ENCODE measurements around the gene ABCA8. TPM values are rescaled to one million over a fixed set of nuclear protein-coding genes. Genes with fewer than 3 reads are reported as not detected.
"Not testable (repeated sequence)": the region's sequence is repeated elsewhere in the genome, so short reads cannot be mapped to it uniquely, and the experiment has no call there.

The ABCA8 gene
- total and polyA plus RNA-seq, 5 donors, result 41.1 to 93.2 (median 74.3) TPM

GRCh38 chr17:68829211-68829610, 126.0 kb downstream of the ABCA8 start:
- ATAC-seq, result no peak
- intact Hi-C loops (cut with DNase I), result no loop called here
- DNase-seq, result no peak
- H3K4me1 ChIP-seq (ENCODE audit: control insufficient read depth, insufficient read depth, low read length), result peaks cover 2% of the 10 kb centered on the region
- no peak overlapping the region for H3K4me3 ChIP-seq (ENCODE audit: low read length)
- H3K27me3 ChIP-seq (ENCODE audit: control insufficient read depth, insufficient read depth), result no peaks in the 10 kb centered on the region
- no peak overlapping the region for H3K27ac ChIP-seq (ENCODE audit: low read length)
- 88% methylated on average over 4 of the region's 4 CpGs for WGBS
- H3K9me3 ChIP-seq (ENCODE audit: control insufficient read depth, low read length), result no peaks in the 10 kb centered on the region

GRCh38 chr17:68824707-68825106, 130.5 kb downstream of the ABCA8 start:
- H3K27ac ChIP-seq (ENCODE audit: low read length), result no peak overlapping the region
- H3K27me3 ChIP-seq (ENCODE audit: control insufficient read depth, insufficient read depth), result no peaks in the 10 kb centered on the region
- intact Hi-C loops (cut with DNase I), result no loop called here
- H3K4me1 ChIP-seq (ENCODE audit: control insufficient read depth, insufficient read depth, low read length), result peaks cover 4% of the 10 kb centered on the region
- 73% methylated on average over 3 of the region's 3 CpGs for WGBS
- no peaks in the 10 kb centered on the region for H3K9me3 ChIP-seq (ENCODE audit: control insufficient read depth, low read length)
- DNase-seq (no peak), ATAC-seq (no peak)
- H3K4me3 ChIP-seq (ENCODE audit: low read length), result no peak overlapping the region

- DNase-seq; intact Hi-C loops (cut with DNase I); ATAC-seq: not testable (repeated sequence)
Measured at GRCh38 chr17:68824185-68824584, 131.0 kb downstream of the ABCA8 start.

GRCh38 chr17:68822719-68823289, 132.4 kb downstream of the ABCA8 start:
- Histone ChIP-seq H3K27me3 (ENCODE audit: control insufficient read depth, insufficient read depth) (no peaks in the 10 kb centered on the region), H3K9me3 (ENCODE audit: control insufficient read depth, low read length) (no peaks in the 10 kb centered on the region), H3K4me1 (ENCODE audit: control insufficient read depth, insufficient read depth, low read length) (peaks cover 4% of the 10 kb centered on the region), H3K27ac (ENCODE audit: low read length) (no peak overlapping the region), H3K4me3 (ENCODE audit: low read length) (no peak overlapping the region)
- ATAC-seq (no peak), DNase-seq (no peak)
- intact Hi-C loops (cut with DNase I), result no loop called here
- 85% methylated on average over 3 of the region's 3 CpGs for WGBS

More at GRCh38 chr17:68824185-68824584, 131.0 kb downstream of the ABCA8 start:
- not testable (repeated sequence) for H3K9me3 ChIP-seq (ENCODE audit: control insufficient read depth, low read length); H3K4me3 ChIP-seq (ENCODE audit: low read length); H3K27ac ChIP-seq (ENCODE audit: low read length); H3K4me1 ChIP-seq (ENCODE audit: control insufficient read depth, insufficient read depth, low read length); H3K27me3 ChIP-seq (ENCODE audit: control insufficient read depth, insufficient read depth)
- WGBS, result 87% methylated on average over 5 of the region's 5 CpGs

GRCh38 chr17:68821860-68822696, 133.1 kb downstream of the ABCA8 start:
- DNase-seq (no peak), ATAC-seq (peak; percentile 48 to 72)
- Histone ChIP-seq H3K27me3 (ENCODE audit: control insufficient read depth, insufficient read depth) (no peaks in the 10 kb centered on the region), H3K9me3 (ENCODE audit: control insufficient read depth, low read length) (no peaks in the 10 kb centered on the region), H3K4me1 (ENCODE audit: control insufficient read depth, insufficient read depth, low read length) (peaks cover 4% of the 10 kb centered on the region), H3K27ac (ENCODE audit: low read length) (no peak overlapping the region), H3K4me3 (ENCODE audit: low read length) (no peak overlapping the region)
- 27% methylated on average over 3 of the region's 3 CpGs for WGBS
- intact Hi-C loops (cut with DNase I), result no loop called here

GRCh38 chr17:68820825-68821481, 134.2 kb downstream of the ABCA8 start:
- Histone ChIP-seq H3K27me3 (ENCODE audit: control insufficient read depth, insufficient read depth) (no peaks in the 10 kb centered on the region), H3K4me3 (ENCODE audit: low read length) (no peak overlapping the region), H3K27ac (ENCODE audit: low read length) (no peak overlapping the region), H3K4me1 (ENCODE audit: control insufficient read depth, insufficient read depth, low read length) (peaks cover 4% of the 10 kb centered on the region), H3K9me3 (ENCODE audit: control insufficient read depth, low read length) (no peaks in the 10 kb centered on the region)
- ATAC-seq (peak; percentile 46 to 78), DNase-seq (no peak)
- WGBS, result 80% methylated on average over 8 of the region's 8 CpGs
- intact Hi-C loops (cut with DNase I), result no loop called here

GRCh38 chr17:68820476-68820824, 134.7 kb downstream of the ABCA8 start:
- no peak for ATAC-seq
- 64% methylated on average over 5 of the region's 5 CpGs for WGBS
- Histone ChIP-seq H3K4me3 (ENCODE audit: low read length) (no peak overlapping the region), H3K27me3 (ENCODE audit: control insufficient read depth, insufficient read depth) (no peaks in the 10 kb centered on the region), H3K4me1 (ENCODE audit: control insufficient read depth, insufficient read depth, low read length) (peaks cover 4% of the 10 kb centered on the region), H3K27ac (ENCODE audit: low read length) (no peak overlapping the region), H3K9me3 (ENCODE audit: control insufficient read depth, low read length) (no peaks in the 10 kb centered on the region)
- intact Hi-C loops (cut with DNase I), result no loop called here
- no peak for DNase-seq

GRCh38 chr17:68819465-68819864, 135.7 kb downstream of the ABCA8 start:
- no peak for DNase-seq
- 80% methylated on average over 5 of the region's 5 CpGs for WGBS
- H3K27ac ChIP-seq (ENCODE audit: low read length), result no peak overlapping the region
- no peaks in the 10 kb centered on the region for H3K9me3 ChIP-seq (ENCODE audit: control insufficient read depth, low read length)
- intact Hi-C loops (cut with DNase I), result no loop called here
- H3K4me3 ChIP-seq (ENCODE audit: low read length), result no peak overlapping the region
- H3K27me3 ChIP-seq (ENCODE audit: control insufficient read depth, insufficient read depth), result no peaks in the 10 kb centered on the region
- ATAC-seq, result no peak
- peaks cover 4% of the 10 kb centered on the region for H3K4me1 ChIP-seq (ENCODE audit: control insufficient read depth, insufficient read depth, low read length)

Other genes starting within 250 kb of the ABCA8 start
- gene ABCA9, start 105.5 kb upstream of the ABCA8 start, total RNA-seq, result 10 to 100 TPM; 14.5 to 28.7 (median 26.3) TPM
- gene ABCA9, start 105.5 kb upstream of the ABCA8 start, polyA plus RNA-seq, result 29.5 TPM
- 10 to 100 TPM; 21.2 to 44.1 (median 38.3) TPM for gene ABCA6, start 186.5 kb upstream of the ABCA8 start, total RNA-seq
- 33.0 TPM for gene ABCA6, start 186.5 kb upstream of the ABCA8 start, polyA plus RNA-seq